HepG2 (cell line): ENCODE measurements around the gene FAM50A. TPM values are rescaled to one million over a fixed set of nuclear protein-coding genes. Genes with fewer than 3 reads are reported as not detected.
A peak's percentile ranks its signal among the peaks of the same experiment; 100 is the strongest.

ENCODE experiments used
- ATAC-seq: fragments of 200-7000 bp; cut with Tn5 transposase; 3 replicates; pipeline ENCODE4 v1.9.1; 2020; ENCODE audit warnings: mild to moderate bottlenecking, moderate library complexity
- BruUV-seq: library from RNA; stranded (reverse); fragments of 400-500 nt; replicated peaks from 2 replicates; lab custom pipeline; 2021; lab: Mats Ljungman, UMichigan
- CTCF ChIA-PET: fragments of 300-600 bp; formaldehyde crosslinking; extraction: SDS; loops from one replicate; lab custom pipeline; 2021; ENCODE audit warnings: low total read pairs, inconsistent platforms, low intra/inter-chr PET ratio; lab: Yijun Ruan, JAX
- POLR2A ChIA-PET: fragments of 350-600 bp; sonication (Branson Sonifier 250); formaldehyde crosslinking; loops from one replicate; lab custom pipeline; 2020; ENCODE audit warnings: antibody characterized with exemption, inconsistent platforms; lab: Yijun Ruan, JAX
- DNase-seq: peaks from one replicate; pipeline ENCODE4 v3.0.0-alpha.2; 2015; ENCODE audit warnings: low spot score
- FAIRE-seq: peaks from 3 replicates; lab custom pipeline; 2011; peaks lifted over from hg19 to GRCh38; lab: Jason Lieb, UNC
- H2AFZ ChIP-seq: one replicate; pipeline ENCODE4 v1.6.1; 2011; ENCODE audit warnings: low read length, inconsistent platforms
- H3K27ac ChIP-seq: fragments of 300-600 bp; 3 replicates; pipeline ENCODE4 v1.8.0; 2011; ENCODE audit warnings: mixed run types, mild to moderate bottlenecking, mixed read lengths, low read length, inconsistent platforms; ENCODE audit not compliant: insufficient read depth; ENCODE audit errors: extremely low read length
- H3K27me3 ChIP-seq, 2 experiments: fragments of 200-600 bp in 1 of 2; 2 replicates in 1 of 2; 3 replicates in 1 of 2; pipeline versions ENCODE4 v1.6.0 to v1.8.0; 2011; ENCODE audit warnings: low read length in 2 of 2, mild to moderate bottlenecking in 2 of 2, moderate library complexity in 2 of 2, inconsistent platforms in 1 of 2; ENCODE audit not compliant: insufficient read depth in 2 of 2, control insufficient read depth in 1 of 2
- H3K36me3 ChIP-seq, 2 experiments: fragments of 200-600 bp in 1 of 2; replicated peaks in 1 of 2; 2 replicates in 1 of 2; 3 replicates in 1 of 2; pipeline versions ENCODE4 v1.5.1 to v1.8.0; 2011; ENCODE audit warnings: low read length in 2 of 2, inconsistent platforms in 1 of 2; ENCODE audit not compliant: insufficient read depth in 2 of 2, control insufficient read depth in 1 of 2
- H3K4me1 ChIP-seq: 2 replicates; pipeline ENCODE4 v1.5.1; 2012; ENCODE audit warnings: low read length, inconsistent platforms; ENCODE audit not compliant: insufficient read depth
- H3K4me2 ChIP-seq: 2 replicates; pipeline ENCODE4 v1.6.0; 2011; ENCODE audit warnings: low read depth, low read length, inconsistent platforms
- H3K4me3 ChIP-seq, 3 experiments: fragments of 200-600 bp in 1 of 3; sonication (generic), shearing (Covaris generic) in 1 of 3; replicated peaks in 1 of 3; 2 replicates each; pipeline ENCODE4 v1.5.1; 2011 to 2016; ENCODE audit warnings: low read length in 3 of 3, inconsistent platforms in 2 of 3, low read depth in 2 of 3, mild to moderate bottlenecking in 2 of 3, control low read depth in 1 of 3, mixed read lengths in 1 of 3; ENCODE audit not compliant: insufficient read depth in 1 of 3
- H3K79me2 ChIP-seq: one replicate; pipeline ENCODE4 v1.6.1; 2011; ENCODE audit warnings: low read length, inconsistent platforms; ENCODE audit not compliant: insufficient read depth
- H3K9ac ChIP-seq: 2 replicates; pipeline ENCODE4 v1.6.0; 2011; ENCODE audit warnings: mild to moderate bottlenecking, low read depth, low read length, inconsistent platforms; ENCODE audit not compliant: insufficient read depth
- H3K9me3 ChIP-seq: 2 replicates; pipeline ENCODE4 v1.5.1; 2012; ENCODE audit warnings: mild to moderate bottlenecking, low read length
- H4K20me1 ChIP-seq: 2 replicates; pipeline ENCODE4 v1.6.0; 2011; ENCODE audit warnings: inconsistent platforms, mild to moderate bottlenecking, low read length, moderate library complexity; ENCODE audit not compliant: insufficient read depth
- AGO1 ChIP-seq: fragments of 200-400 bp; formaldehyde crosslinking; IDR thresholded peaks from 2 replicates; pipeline ENCODE4 v1.6.1; 2017; ENCODE audit warnings: mild to moderate bottlenecking, low read depth, low read length, moderate library complexity; ENCODE audit not compliant: poor library complexity, severe bottlenecking
- ATF1 ChIP-seq: IDR thresholded peaks from 2 replicates; pipeline ENCODE4 v1.6.1; 2016; ENCODE audit warnings: mild to moderate bottlenecking, control low read depth
- CERS6 ChIP-seq: sonication (generic); formaldehyde crosslinking; IDR thresholded peaks from 2 replicates; pipeline ENCODE4 v1.5.0; 2020; ENCODE audit warnings: missing genetic modification reagents
- FOXK1 ChIP-seq: sonication (generic); formaldehyde crosslinking; IDR thresholded peaks from 2 replicates; pipeline ENCODE4 v1.4.0; 2020; ENCODE audit warnings: low read depth, missing genetic modification reagents, borderline replicate concordance
- KDM5B ChIP-seq: sonication (generic); formaldehyde crosslinking; IDR thresholded peaks from 2 replicates; pipeline ENCODE4 v1.4.0; 2020; ENCODE audit warnings: missing genetic modification reagents, mild to moderate bottlenecking, borderline replicate concordance
- NCOA5 ChIP-seq: sonication (generic); formaldehyde crosslinking; IDR thresholded peaks from 2 replicates; pipeline ENCODE4 v1.4.0; 2020; ENCODE audit warnings: missing genetic modification reagents
- PATZ1 ChIP-seq: sonication (generic); formaldehyde crosslinking; IDR thresholded peaks from 2 replicates; pipeline ENCODE4 v1.4.0; 2020; ENCODE audit warnings: missing genetic modification reagents
- SIX4 ChIP-seq: sonication (generic); formaldehyde crosslinking; IDR thresholded peaks from 2 replicates; pipeline ENCODE4 v1.4.0; 2020; ENCODE audit warnings: missing genetic modification reagents
- TFE3 ChIP-seq: IDR thresholded peaks from 2 replicates; pipeline ENCODE4 v1.6.1; 2016
- TP53 ChIP-seq: sonication (generic); formaldehyde crosslinking; conservative IDR thresholded peaks from 2 replicates; pipeline ENCODE4 v1.4.0; 2020; ENCODE audit warnings: missing genetic modification reagents
- ZNF557 ChIP-seq: sonication (generic); formaldehyde crosslinking; IDR thresholded peaks from 2 replicates; pipeline ENCODE4 v1.4.0; 2020; ENCODE audit warnings: missing genetic modification reagents
- ZNF616 ChIP-seq: sonication (generic); formaldehyde crosslinking; IDR thresholded peaks from 2 replicates; pipeline ENCODE4 v1.5.0; 2020; ENCODE audit warnings: low read depth, mild to moderate bottlenecking, missing genetic modification reagents
- ZNF687 ChIP-seq: sonication (generic); formaldehyde crosslinking; IDR thresholded peaks from 2 replicates; pipeline ENCODE4 v1.5.1; 2020; ENCODE audit warnings: mild to moderate bottlenecking, missing genetic modification reagents, moderate library complexity
- ZNF747 ChIP-seq: sonication (generic); formaldehyde crosslinking; IDR thresholded peaks from 2 replicates; pipeline ENCODE4 v1.8.1; 2023; ENCODE audit warnings: missing genetic modification reagents, mild to moderate bottlenecking, borderline replicate concordance
- WGBS: methylation state at CpG from one replicate; pipeline ENCODE4 v1.1.6; 2017; ENCODE audit warnings: low lambda C conversion rate; 5-methylcytosine and 5-hydroxymethylcytosine counted together
- in situ Hi-C: cut with HindIII; loops from 2 replicates; pipeline ENCODE4 v1.10.0; 2017; ENCODE audit warnings: low pct_unique_long_range_greater_than_20kb; ENCODE audit not compliant: extremely low pct_ligation_motif_present
- intact Hi-C: fragments of 100-400 bp; cut with micrococcal nuclease; formaldehyde crosslinking; loops from one replicate; pipeline ENCODE4 v1.10.0; 2022; ENCODE audit not compliant: unreplicated experiment
- polyA plus RNA-seq, 8 experiments: library from polyadenylated mRNA; depleted of rRNA in 3 of 8; stranded (reverse) in 7 of 8; unstranded in 1 of 8; fragments of >200 nt; fragmentation: Illumina TruSeq in 4 of 8; extraction: Trizol in 4 of 8; gene quantifications; 2 replicates each; pipeline versions ENCODE4 v1.2.1 to v1.2.3, GENCODE V29; 2011 to 2016; ENCODE audit warnings: low read depth in 4 of 8, missing spikeins in 1 of 8, mixed read lengths in 1 of 8; ENCODE audit not compliant: insufficient read depth in 1 of 8
- total RNA-seq, 5 experiments: library from RNA; depleted of rRNA; stranded (reverse); fragments of >200 nt; fragmentation: Illumina TruSeq; extraction: Trizol; gene quantifications; 2 replicates each; pipeline ENCODE4 v1.2.3, GENCODE V29; 2016; ENCODE audit warnings: low read depth in 1 of 5

Gene FAM50A
- total and polyA plus RNA-seq, 2 of the 13 experiments (the other 11 are each of a cell fraction or from before 2014, with no cell fraction given), result 30.7 to 40.7 TPM

GRCh38 chrX:154401045-154401799 is 42.7 kb upstream of the FAM50A start:
- FAIRE-seq (peak; percentile 89), DNase-seq (peak; percentile 70), ATAC-seq (peak; percentile 42)
- Histone ChIP-seq H3K27me3 (no peaks in the 10 kb centered on the region; a peak in 1 of 5 replicates), H3K4me3 (no peak overlapping the region), H3K27ac (peak overlapping the region; percentile 48), H3K36me3 (peaks cover 6 to 22% of the 10 kb centered on the region in 2 experiments; a peak in 4 of 5 replicates), H3K4me2 (0 out of 2 replicates have a peak overlapping the region, but pooled peaks have one; percentile 12), H4K20me1 (peaks cover 21% of the 10 kb centered on the region; the same call in 1 of the 2 replicates), H3K79me2 (peaks cover 21% of the 10 kb centered on the region), H3K9ac (no peak overlapping the region), H3K9me3 (no peaks in the 10 kb centered on the region), H2AFZ (no peak overlapping the region), H3K4me1 (peaks cover 32% of the 10 kb centered on the region)
- no TSS peak for BruUV-seq
- in situ Hi-C loops, result loop anchor here (25.0 kb wide), 1 partner anchor 136 kb away; the partner anchor contains the start of genes G6PD and IKBKG
- ChIA-PET POLR2A (interaction anchor here (0.9 to 6.3 kb wide), 4 partner anchors 9 to 141 kb away, joined by 3 to 75 read pairs (median 3); partner anchors contain the start of genes DNASE1L1, SLC10A3 and TAFAZZIN), CTCF (no interaction called here)
- no CpG with 5 or more reads among the region's 6 CpGs for WGBS
- intact Hi-C loops, result no loop called here
- TF ChIP-seq TFE3 (peak; percentile 56; the same call in 1 of the 2 replicates), ZNF616 (CRISPR knock-in tag) (0 out of 2 replicates have a peak, but pooled peaks have one; percentile 36), SIX4 (no peak), AGO1 (peak; percentile 75), TP53 (no peak), ZNF687 (CRISPR knock-in tag) (peak; percentile 67), CERS6 (CRISPR knock-in tag) (no peak), PATZ1 (CRISPR knock-in tag) (peak; percentile 81), ZNF747 (no peak), ZNF557 (CRISPR knock-in tag) (no peak), FOXK1 (CRISPR knock-in tag) (no peak), NCOA5 (no peak), KDM5B (CRISPR knock-in tag) (0 out of 2 replicates have a peak, but pooled peaks have one; percentile 57), ATF1 (CRISPR knock-in tag) (no peak)
